HEK293T (cell line): ENCODE measurements around the gene FADD.

Source experiments
- BHLHE40 ChIP-seq: fragments of 450-650 bp; IDR thresholded peaks from 2 replicates; pipeline ENCODE4 v1.6.1; 2016; ENCODE audit warnings: mild to moderate bottlenecking, moderate library complexity, borderline replicate concordance
- FOXA1 ChIP-seq: fragments of 450-650 bp; IDR thresholded peaks from 2 replicates; pipeline ENCODE4 v1.6.1; 2016; ENCODE audit warnings: mild to moderate bottlenecking
- FOXM1 ChIP-seq: fragments of 450-650 bp; IDR thresholded peaks from 2 replicates; pipeline ENCODE4 v1.6.1; 2017; ENCODE audit warnings: mild to moderate bottlenecking, borderline replicate concordance
- HDGF ChIP-seq: fragments of 450-650 bp; IDR thresholded peaks from 2 replicates; pipeline ENCODE4 v1.6.1; 2017; ENCODE audit warnings: antibody characterized with exemption, borderline replicate concordance
- L3MBTL2 ChIP-seq: fragments of 450-650 bp; conservative IDR thresholded peaks from 2 replicates; pipeline ENCODE4 v1.6.1; 2016; ENCODE audit warnings: mild to moderate bottlenecking
- SP1 ChIP-seq: fragments of 450-650 bp; IDR thresholded peaks from 2 replicates; pipeline ENCODE4 v1.6.1; 2017
- TARDBP ChIP-seq: fragments of 450-650 bp; IDR thresholded peaks from 2 replicates; pipeline ENCODE4 v1.6.1; 2016

DNA sequence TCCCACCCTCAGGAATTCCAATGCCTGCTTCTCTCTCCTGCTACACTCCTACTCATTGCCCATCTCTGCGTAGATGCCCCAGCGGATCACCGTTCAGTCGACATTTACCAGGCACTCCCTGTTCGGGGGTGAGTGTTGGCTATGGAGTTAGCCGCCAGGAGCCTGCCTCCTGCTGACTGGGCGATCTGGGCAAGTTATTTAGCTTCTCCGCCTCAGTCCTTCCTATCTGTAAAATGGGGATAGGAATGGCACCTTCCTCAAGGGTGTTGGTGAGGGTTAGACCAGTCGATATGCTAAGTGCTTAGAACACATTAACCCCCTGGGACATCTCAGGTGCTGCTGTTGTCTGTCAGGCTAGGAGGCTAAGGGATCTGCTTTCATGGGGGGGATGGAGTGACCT, 30.9 kb downstream of the FADD start:
- TF ChIP-seq SP1, result no peak
- no peak for TF ChIP-seq BHLHE40
- TF ChIP-seq HDGF, result no peak
- no peak for TF ChIP-seq TARDBP
- no peak for TF ChIP-seq FOXM1
- TF ChIP-seq L3MBTL2, result no peak
- no peak for TF ChIP-seq FOXA1
